HG02588 (cell line): ENCODE results near the gene PSMB1.
"Not testable (repeated sequence)": the region's sequence is repeated elsewhere in the genome, so short reads cannot be mapped to it uniquely, and the experiment has no call there.

Experiments
- ATAC-seq: cut with Tn5 transposase; IDR thresholded peaks from one replicate; pipeline ENCODE4 v1.9.1; 2021; ENCODE audit warnings: mild to moderate bottlenecking, moderate library complexity; ENCODE audit not compliant: unreplicated experiment

Gene PSMB1

DNA sequence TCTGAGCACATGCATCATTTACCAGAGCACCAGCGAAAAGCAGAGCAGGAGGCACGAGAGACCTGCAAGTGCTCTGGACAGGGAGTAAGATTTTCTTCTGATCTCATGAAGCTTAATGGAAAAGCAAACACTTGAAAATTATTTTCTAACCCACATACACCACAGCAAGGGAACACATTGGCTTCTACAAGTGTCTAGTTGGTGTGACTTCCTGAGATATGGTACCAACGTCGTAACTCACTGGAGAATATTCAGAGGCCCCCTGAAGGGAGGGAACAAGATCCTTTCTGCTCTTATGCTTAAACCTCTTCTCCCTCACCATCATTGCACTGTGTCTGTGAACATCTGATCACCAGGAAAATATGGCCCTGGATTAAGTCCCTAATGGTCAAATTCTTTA is 48.6 kb downstream of the PSMB1 start:
- no peak for ATAC-seq

GRCh38 chr6:170503414-170503761 is 49.7 kb downstream of the PSMB1 start:
- ATAC-seq, result no peak

DNA sequence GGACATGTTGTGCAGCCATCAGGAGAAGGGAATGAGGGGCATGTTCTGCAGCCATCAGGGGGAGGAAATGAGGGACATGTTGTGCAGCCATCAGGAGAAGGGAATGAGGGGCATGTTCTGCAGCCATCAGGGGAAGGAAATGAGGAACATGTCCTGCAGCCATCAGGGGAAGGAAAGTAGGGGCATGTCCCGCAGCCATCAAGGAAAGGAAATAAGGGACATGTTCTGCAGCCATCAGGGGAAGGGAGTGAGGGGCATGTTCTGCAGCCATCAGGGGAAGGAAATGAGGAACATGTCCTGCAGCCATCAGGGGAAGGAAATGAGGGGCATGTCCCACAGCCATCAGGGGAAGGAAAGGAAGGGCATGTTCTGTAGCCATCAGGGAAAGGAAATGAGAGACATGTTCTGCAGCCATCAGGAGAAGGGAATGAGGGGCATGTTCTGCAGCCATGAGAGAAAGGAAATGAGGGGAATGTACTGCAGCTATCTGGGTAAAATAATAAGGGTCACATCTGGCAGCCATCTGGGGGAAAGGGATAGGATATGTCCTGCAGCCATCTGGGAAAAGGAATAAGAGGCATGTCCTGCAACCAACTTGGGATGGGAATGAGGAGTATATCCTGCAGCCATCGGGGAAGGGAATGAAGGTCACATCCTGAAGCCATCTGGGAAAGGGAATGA is 50.2 kb downstream of the PSMB1 start:
- not testable (repeated sequence) for ATAC-seq

DNA sequence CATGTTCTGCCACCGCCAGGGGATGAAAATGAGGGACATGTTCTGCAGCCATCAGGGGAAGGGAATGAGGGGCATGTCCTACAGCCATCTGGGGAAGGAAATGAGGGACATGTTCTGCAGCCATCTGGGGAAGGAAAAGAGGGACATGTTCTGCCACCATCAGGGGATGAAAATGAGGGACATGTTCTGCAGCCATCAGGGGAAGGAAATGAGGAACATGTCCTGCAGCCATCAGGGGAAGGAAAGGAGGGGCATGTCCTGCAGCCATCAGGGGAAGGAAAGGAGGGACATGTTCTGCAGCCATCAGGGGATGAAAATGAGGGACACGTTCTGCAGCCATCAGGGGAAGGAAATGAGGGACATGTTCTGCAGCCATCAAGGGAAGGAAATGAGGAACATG is 50.8 kb downstream of the PSMB1 start:
- not testable (repeated sequence) for ATAC-seq

DNA sequence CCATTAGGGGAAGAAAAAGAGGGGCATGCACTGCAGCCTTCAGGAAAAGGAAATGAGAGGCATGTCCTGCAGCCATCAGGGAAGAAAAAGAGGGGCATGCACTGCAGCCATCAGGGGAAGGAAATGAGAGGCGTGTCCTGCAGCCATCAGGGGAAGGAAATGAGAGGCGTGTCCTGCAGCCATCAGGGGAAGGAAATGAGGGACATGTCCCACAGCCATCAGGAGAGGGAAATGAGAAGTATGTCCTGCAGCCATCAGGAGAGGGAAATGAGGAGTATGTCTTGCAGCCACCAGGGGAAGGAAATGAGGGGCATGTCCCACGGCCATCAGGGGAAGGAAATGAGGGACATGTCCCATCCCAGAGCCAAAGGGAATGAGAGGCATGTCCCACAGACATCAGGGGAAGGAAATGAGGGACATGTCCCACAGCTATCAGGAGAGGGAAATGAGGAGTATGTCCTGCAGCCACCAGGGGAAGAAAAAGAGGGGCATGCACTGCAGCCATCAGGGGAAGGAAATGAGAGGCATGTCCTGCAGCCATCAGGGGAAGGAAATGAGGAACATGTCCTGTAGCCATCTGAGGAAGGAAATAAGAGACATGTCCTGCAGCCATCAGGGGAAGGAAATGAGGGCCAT is 52.0 kb downstream of the PSMB1 start:
- no peak for ATAC-seq

DNA sequence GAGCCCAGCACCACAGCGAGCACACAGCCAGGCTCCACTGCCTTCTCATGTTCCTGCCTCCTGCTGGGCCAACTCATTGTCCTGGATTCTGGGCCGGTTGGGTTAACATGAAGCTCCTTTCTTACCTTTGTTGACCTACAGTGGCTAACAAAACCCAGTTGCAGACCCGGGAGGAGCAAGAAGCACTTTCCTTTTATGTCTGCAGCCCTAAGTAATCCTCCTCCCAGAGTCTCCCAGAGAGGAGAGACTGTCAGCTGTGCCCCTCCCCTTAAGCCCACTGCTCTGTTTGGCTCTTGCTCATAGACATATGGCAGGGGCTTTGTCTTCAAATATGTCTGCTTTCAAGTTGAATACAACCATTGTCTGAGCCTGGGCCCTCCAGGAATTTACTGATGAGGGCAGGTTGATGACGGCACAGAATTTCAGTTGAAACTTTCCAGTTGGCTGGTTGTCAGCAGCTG is 55.2 kb downstream of the PSMB1 start:
- ATAC-seq, result no peak

DNA sequence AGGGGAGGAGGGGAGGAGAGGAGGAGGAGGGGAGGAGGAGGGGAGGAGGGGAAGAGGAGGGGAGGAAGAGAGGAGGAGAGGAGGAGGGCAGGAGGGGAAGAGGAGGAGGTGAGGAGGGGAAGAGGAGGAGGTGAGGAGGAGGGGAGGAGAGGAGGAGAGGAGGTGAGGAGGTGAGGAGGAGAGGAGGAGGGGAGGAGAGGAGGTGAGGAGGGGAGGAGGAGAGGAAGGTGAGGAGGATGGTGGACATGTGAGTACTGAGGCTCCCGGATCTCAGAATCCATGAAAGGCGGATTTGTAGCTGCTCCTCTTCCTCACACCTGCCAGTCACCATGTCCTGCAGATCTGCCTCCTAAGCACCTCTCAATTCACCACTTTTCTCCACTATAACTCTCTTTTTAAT is 59.8 kb downstream of the PSMB1 start:
- ATAC-seq, result no peak

GRCh38 chr6:170490259-170490658 is 62.8 kb downstream of the PSMB1 start:
- no peak for ATAC-seq

DNA sequence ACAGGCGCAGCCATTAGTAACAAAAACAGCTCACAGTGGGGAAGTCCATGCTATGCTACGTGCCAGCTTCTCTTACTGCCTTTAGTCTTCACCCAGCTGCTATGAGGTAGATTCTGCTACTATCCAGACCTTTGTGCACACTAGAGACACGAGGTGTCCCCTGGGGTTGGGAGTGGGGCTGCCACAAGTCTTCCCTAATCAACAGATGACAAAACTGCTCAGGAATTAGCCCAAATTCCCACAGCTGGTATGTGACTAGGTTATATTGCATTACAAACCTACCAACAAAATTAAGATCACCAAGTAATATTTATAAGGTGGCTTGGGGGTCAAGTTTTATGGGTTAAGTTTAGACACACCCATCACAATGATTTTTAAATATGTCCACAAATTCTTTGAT is 63.3 kb downstream of the PSMB1 start:
- ATAC-seq, result no peak

DNA sequence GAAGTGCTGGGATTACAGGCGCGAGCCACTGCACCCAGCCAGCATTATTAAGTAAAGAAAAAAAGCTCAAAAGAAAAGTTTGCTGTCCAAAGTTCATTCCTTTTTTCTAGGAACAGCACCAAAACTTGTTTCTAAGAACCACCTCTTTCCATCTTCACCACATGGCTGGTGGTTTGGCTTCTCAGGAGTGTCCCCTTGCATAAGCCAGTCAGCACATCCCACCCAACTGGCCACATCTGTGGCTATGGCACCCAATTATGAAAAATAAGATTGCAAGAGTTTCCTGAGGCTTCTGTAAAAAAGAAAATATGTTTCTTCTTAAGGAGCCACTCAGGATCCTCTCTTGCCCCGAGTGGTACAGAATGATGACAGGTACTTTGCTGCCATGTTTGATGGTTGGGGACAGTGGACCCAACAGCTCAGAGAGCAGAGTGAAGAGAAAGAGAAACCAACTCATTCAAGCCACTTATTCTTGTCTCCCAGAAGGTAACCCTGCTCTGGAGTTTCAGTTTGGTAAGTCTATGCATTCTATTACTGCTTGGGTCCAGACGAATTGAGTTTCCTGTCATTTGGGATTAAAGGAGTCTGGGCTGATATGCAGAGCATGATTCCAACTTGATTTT is 65.3 kb downstream of the PSMB1 start:
- ATAC-seq, result no peak

DNA sequence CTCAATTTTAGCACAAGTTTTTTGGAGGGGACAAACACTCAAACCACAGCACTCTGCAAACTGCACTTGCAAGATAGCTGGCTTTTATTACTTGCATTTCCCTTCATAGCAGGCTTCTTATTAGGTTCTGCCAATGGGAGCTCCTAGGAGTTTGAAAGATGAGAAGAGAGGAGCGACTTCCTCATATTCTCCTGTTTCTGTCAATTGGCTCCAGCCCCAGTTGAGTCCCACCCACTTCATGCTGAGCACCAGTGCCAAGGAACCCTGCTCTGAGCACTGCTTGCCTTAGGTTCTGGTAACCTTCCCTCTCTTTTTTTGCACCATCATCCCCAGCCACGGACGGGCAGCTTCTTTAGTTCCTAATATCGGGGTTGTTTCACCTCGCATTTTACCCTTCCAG is 67.9 kb downstream of the PSMB1 start:
- ATAC-seq, result no peak
